ENCODE measurements around the gene GJC2.
A peak's percentile ranks its signal among the peaks of the same experiment; 100 is the strongest.

GJC2 gene

DNA sequence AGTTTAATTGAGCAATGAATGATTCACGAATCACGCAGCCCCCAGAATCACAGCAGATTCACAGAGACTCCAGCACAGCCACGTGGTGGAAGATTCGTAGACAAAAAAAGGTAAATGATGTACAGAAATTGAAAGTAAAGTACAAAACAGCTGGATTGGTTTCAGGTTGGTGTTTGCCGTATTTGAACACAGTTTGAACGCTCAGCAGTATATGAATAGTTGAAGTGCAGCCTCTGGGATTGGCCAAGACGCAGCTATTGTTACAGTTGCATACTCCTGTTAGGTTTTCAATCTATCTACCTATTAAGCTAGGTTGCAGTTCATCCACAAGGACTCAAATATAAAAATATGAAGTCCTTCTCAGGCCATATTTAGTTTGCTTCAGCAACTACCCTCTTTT is 37.6 kb upstream of the GJC2 start:
- no peak for DNase-seq (ENCODE audit: extremely low spot score)
- ChIA-PET CTCF (no interaction called here), POLR2A (interaction anchor here (1.0 kb wide), 1 partner anchor 11 kb away, joined by 3 read pairs; no protein-coding TSS in a partner anchor)
- no peak for TF ChIP-seq SUZ12 (IDR thresholded peaks at IDR 0.05)
- no peak for TF ChIP-seq SP1 (IDR thresholded peaks at IDR 0.05)
- no peak for TF ChIP-seq BHLHE40 (IDR thresholded peaks at IDR 0.05; ENCODE audit: borderline replicate concordance)
- TF ChIP-seq NFRKB (IDR thresholded peaks at IDR 0.05): no peak
- TF ChIP-seq ZNF384 (IDR thresholded peaks at IDR 0.05): no peak
- TF ChIP-seq, protein P1, sequence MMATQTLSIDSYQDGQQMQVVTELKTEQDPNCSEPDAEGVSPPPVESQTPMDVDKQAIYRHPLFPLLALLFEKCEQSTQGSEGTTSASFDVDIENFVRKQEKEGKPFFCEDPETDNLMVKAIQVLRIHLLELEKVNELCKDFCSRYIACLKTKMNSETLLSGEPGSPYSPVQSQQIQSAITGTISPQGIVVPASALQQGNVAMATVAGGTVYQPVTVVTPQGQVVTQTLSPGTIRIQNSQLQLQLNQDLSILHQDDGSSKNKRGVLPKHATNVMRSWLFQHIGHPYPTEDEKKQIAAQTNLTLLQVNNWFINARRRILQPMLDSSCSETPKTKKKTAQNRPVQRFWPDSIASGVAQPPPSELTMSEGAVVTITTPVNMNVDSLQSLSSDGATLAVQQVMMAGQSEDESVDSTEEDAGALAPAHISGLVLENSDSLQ (IDR thresholded peaks at IDR 0.05): no peak
- no peak for TF ChIP-seq FOXM1 (IDR thresholded peaks at IDR 0.05; ENCODE audit: borderline replicate concordance)
- TF ChIP-seq HDGF (IDR thresholded peaks at IDR 0.05; ENCODE audit: borderline replicate concordance): no peak
- TF ChIP-seq TARDBP (IDR thresholded peaks at IDR 0.05): no peak
- no peak for TF ChIP-seq L3MBTL2 (conservative IDR thresholded peaks at IDR 0.05)
- no peak for TF ChIP-seq LEF1 (IDR thresholded peaks at IDR 0.05; ENCODE audit: borderline replicate concordance)
- TF ChIP-seq CTBP1 (IDR thresholded peaks at IDR 0.05; ENCODE audit: borderline replicate concordance): no peak
- no peak for TF ChIP-seq ARNT (IDR thresholded peaks at IDR 0.05)

DNA sequence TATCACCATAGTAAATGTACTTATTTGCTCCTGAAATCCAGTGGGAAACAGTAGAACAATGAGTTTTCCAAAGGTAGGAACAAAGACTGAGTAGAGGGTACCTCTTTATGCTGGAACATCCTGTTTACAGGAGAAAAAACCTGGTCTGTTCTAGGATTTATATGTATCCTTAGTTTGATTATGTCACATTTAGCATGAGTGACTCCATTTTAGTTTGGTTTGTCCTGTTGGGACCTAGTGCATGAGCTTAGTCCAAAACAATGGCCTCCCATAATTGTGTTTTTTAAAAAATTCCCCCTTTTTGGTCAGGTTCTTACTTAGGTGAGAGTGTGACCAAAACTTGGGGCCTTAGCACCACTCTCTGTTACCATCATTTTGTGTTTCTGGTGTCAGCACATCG is 37.1 kb upstream of the GJC2 start:
- CTCF ChIA-PET: no interaction called here
- no peak for TF ChIP-seq NFRKB (IDR thresholded peaks at IDR 0.05)
- TF ChIP-seq LEF1 (IDR thresholded peaks at IDR 0.05; ENCODE audit: borderline replicate concordance): no peak
- TF ChIP-seq L3MBTL2 (conservative IDR thresholded peaks at IDR 0.05): no peak
- TF ChIP-seq SP1 (IDR thresholded peaks at IDR 0.05): no peak
- no peak for TF ChIP-seq FOXM1 (IDR thresholded peaks at IDR 0.05; ENCODE audit: borderline replicate concordance)
- POLR2A ChIA-PET: interaction anchor here (0.9 to 1.0 kb wide), 2 partner anchors 11 to 34 kb away, joined by 3 read pairs; no protein-coding TSS in a partner anchor
- no peak for DNase-seq (ENCODE audit: extremely low spot score)

DNA sequence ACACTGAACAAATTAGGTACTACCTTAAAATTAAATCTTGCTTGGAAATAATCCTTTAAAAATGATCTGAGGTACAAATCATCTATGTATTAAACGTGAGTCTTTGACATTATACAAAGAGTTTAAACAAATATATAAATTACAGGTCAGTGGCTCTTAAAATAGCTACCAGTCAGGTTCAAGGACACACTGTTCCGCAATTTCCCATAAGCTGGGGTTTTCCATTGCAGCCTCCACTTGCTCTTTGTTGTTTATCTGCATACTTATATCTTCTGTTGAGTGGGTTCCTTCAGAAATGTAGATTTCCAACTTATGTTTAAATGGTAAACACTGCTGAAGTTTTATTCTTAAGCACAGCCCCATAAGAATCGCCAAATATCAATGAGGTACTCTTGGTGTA is 34.9 kb upstream of the GJC2 start:
- POLR2A ChIA-PET: no interaction called here
- no peak for DNase-seq (ENCODE audit: extremely low spot score)
- TF ChIP-seq, protein P1 (IDR thresholded peaks at IDR 0.05): no peak
- TF ChIP-seq FOXK2 (IDR thresholded peaks at IDR 0.05) (no peak), HDGF (IDR thresholded peaks at IDR 0.05; ENCODE audit: borderline replicate concordance) (no peak), ELF4 (IDR thresholded peaks at IDR 0.05) (no peak), BHLHE40 (IDR thresholded peaks at IDR 0.05; ENCODE audit: borderline replicate concordance) (no peak), CTBP1 (IDR thresholded peaks at IDR 0.05; ENCODE audit: borderline replicate concordance) (no peak), ARNT (IDR thresholded peaks at IDR 0.05) (no peak), SUZ12 (IDR thresholded peaks at IDR 0.05) (no peak), NFRKB (IDR thresholded peaks at IDR 0.05) (no peak), FOXM1 (IDR thresholded peaks at IDR 0.05; ENCODE audit: borderline replicate concordance) (no peak), SP1 (IDR thresholded peaks at IDR 0.05) (no peak), LEF1 (IDR thresholded peaks at IDR 0.05; ENCODE audit: borderline replicate concordance) (no peak), FOXA1 (IDR thresholded peaks at IDR 0.05) (no peak), L3MBTL2 (conservative IDR thresholded peaks at IDR 0.05) (no peak), ZNF384 (IDR thresholded peaks at IDR 0.05) (no peak)
- CTCF ChIA-PET: no interaction called here

DNA sequence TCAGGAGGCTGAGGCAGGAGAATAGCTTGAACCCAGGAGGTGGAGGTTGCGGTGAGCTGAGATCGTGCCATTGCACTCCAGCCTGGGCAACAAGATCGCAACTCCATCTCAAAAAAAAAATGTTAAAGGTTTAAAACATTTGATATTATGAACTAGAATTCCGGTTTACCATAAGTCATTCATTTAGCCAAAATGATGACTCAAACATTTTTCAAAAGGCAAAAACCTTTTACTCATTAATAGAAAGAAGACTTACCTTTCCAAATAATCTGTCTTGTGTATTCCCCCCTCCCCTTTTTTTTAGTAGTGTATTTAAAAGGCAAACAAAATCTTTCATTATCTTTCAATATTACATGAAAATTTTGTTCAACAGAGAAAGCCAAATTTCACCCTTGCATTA is 32.4 kb upstream of the GJC2 start:
- ChIA-PET POLR2A (no interaction called here), CTCF (no interaction called here)
- no peak for DNase-seq (ENCODE audit: extremely low spot score)
- TF ChIP-seq, protein P1 (IDR thresholded peaks at IDR 0.05): no peak
- no peak for TF ChIP-seq ELF4 (IDR thresholded peaks at IDR 0.05)
- TF ChIP-seq CTBP1 (IDR thresholded peaks at IDR 0.05; ENCODE audit: borderline replicate concordance): no peak
- no peak for TF ChIP-seq ARNT (IDR thresholded peaks at IDR 0.05)
- TF ChIP-seq ZNF384 (IDR thresholded peaks at IDR 0.05): no peak
- no peak for TF ChIP-seq L3MBTL2 (conservative IDR thresholded peaks at IDR 0.05)
- no peak for TF ChIP-seq FOXA1 (IDR thresholded peaks at IDR 0.05)
- TF ChIP-seq FOXK2 (IDR thresholded peaks at IDR 0.05): no peak
- no peak for TF ChIP-seq SP1 (IDR thresholded peaks at IDR 0.05)
- no peak for TF ChIP-seq SUZ12 (IDR thresholded peaks at IDR 0.05)
- no peak for TF ChIP-seq BHLHE40 (IDR thresholded peaks at IDR 0.05; ENCODE audit: borderline replicate concordance)
- TF ChIP-seq HDGF (IDR thresholded peaks at IDR 0.05; ENCODE audit: borderline replicate concordance): no peak
- TF ChIP-seq FOXM1 (IDR thresholded peaks at IDR 0.05; ENCODE audit: borderline replicate concordance): no peak
- TF ChIP-seq TARDBP (IDR thresholded peaks at IDR 0.05): no peak
- TF ChIP-seq LEF1 (IDR thresholded peaks at IDR 0.05; ENCODE audit: borderline replicate concordance): no peak
- TF ChIP-seq NFRKB (IDR thresholded peaks at IDR 0.05): no peak

DNA sequence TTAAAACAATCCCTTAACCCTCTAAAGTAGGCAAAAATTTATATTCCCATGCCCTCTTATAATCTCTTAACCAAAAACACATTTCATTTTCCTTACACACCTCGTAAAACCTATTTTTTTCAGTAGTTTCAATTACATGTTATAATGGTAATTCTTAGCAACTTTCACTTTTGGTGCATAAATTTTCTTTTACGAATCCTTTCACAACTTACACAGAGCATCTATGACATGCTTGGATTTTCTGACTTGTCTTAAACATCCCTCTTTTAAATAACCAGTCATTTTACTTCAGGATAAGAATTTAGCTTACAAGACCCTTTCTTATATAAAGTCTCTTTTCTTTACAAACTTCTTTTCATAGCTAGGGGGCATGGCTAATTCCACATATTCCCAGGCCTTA is 31.7 kb upstream of the GJC2 start:
- ChIA-PET POLR2A (interaction anchor here (1.0 kb wide), 1 partner anchor 8 kb away, joined by 3 read pairs; no protein-coding TSS in a partner anchor), CTCF (no interaction called here)
- DNase-seq (ENCODE audit: extremely low spot score): no peak
- TF ChIP-seq CTBP1 (IDR thresholded peaks at IDR 0.05; ENCODE audit: borderline replicate concordance): no peak
- TF ChIP-seq, protein P1 (IDR thresholded peaks at IDR 0.05): 0 out of 2 replicates have a peak, but pooled peaks have one; percentile 21
- 0 out of 2 replicates have a peak, but pooled peaks have one; percentile 37 for TF ChIP-seq FOXM1 (IDR thresholded peaks at IDR 0.05; ENCODE audit: borderline replicate concordance)
- 0 out of 2 replicates have a peak, but pooled peaks have one; percentile 30 for TF ChIP-seq NFRKB (IDR thresholded peaks at IDR 0.05)

DNA sequence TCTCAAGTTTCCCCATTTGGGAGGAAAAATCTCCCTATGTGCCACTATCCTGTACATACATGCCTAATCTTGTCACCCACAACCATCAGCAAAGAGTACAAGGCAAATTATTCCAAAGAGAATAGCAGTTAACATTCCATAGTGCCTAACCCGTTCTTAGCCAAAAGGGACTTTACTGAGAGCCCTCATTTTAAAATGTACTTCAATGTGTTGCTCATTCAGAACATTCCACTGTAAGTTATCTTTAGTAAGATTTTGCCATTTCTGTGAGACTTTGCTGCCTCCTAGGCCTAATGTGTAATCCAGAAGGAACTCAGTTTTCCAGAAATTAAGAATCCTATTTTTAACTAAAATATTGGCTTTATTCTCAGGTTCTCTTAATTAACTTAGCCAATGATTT is 29.4 kb upstream of the GJC2 start:
- CTCF ChIA-PET: no interaction called here
- no peak for DNase-seq (ENCODE audit: extremely low spot score)

More for the DNA sequence above, 29.4 kb upstream of the GJC2 start:
- POLR2A ChIA-PET: no interaction called here
- TF ChIP-seq CTBP1 (IDR thresholded peaks at IDR 0.05; ENCODE audit: borderline replicate concordance) (no peak), SP1 (IDR thresholded peaks at IDR 0.05) (no peak), ELF4 (IDR thresholded peaks at IDR 0.05) (no peak), NFRKB (IDR thresholded peaks at IDR 0.05) (no peak), LEF1 (IDR thresholded peaks at IDR 0.05; ENCODE audit: borderline replicate concordance) (no peak), FOXA1 (IDR thresholded peaks at IDR 0.05) (no peak), SUZ12 (IDR thresholded peaks at IDR 0.05) (no peak), TARDBP (IDR thresholded peaks at IDR 0.05) (no peak), FOXK2 (IDR thresholded peaks at IDR 0.05) (no peak), BHLHE40 (IDR thresholded peaks at IDR 0.05; ENCODE audit: borderline replicate concordance) (no peak), ARNT (IDR thresholded peaks at IDR 0.05) (no peak), ZNF384 (IDR thresholded peaks at IDR 0.05) (no peak), FOXM1 (IDR thresholded peaks at IDR 0.05; ENCODE audit: borderline replicate concordance) (no peak), HDGF (IDR thresholded peaks at IDR 0.05; ENCODE audit: borderline replicate concordance) (no peak), L3MBTL2 (conservative IDR thresholded peaks at IDR 0.05) (no peak)
- TF ChIP-seq, protein P1 (IDR thresholded peaks at IDR 0.05): no peak

All from HEK293T (cell line).